ENCODE results near the gene CALML6. TPM values are rescaled to one million over a fixed set of nuclear protein-coding genes. Genes with fewer than 3 reads are reported as not detected.

CALML6 gene
- total RNA-seq, 4 donors from 2014 or later = 4.8 to 7.0 TPM; not detected in 2

DNA sequence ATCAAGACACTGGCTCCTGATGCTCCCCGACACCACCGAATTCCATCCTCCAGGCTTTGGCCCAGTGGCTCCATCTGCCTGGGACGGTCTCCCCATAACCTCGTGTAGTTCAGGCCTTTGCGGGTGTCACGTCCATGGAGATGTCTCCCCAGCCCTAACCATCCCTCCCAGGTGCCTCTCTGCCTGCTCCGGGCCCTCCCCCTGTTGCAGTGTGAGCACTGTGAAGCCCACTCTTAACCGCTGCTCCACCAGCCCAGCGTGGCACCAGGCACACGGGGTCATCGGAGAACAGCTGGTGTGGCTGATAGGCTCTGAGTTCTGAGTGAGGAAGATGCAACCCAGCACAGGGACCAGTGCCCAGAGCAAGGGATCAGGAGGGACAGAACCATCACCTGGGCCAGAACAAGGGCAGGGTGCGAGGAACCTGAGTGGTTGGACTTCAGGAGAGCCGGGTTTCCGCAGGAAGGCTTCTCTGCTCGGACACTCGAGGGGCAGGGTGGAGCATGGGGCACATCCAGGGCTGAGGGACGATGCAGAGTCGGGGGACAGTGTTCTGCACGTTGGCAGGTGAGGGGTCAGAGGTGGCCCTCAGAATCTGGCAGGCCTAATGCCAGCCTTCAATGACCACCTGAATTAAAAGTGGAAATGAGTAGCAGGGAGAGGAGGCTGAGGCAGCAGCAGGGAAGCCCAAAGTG, 21.6 kb upstream of the CALML6 start:
- TF ChIP-seq POLR2A (IDR thresholded peaks at IDR 0.05) = no peak
- intact Hi-C loops (cut with DNase I; ENCODE audit: low total_unique reads) (loop anchor here (5.0 kb wide), 1 partner anchor 36 kb away; no protein-coding TSS in a partner anchor), in situ Hi-C loops (cut with MboI; ENCODE audit: low sequenced_read_pairs in 4 of 4) (loop anchor here in 1 of 4 donors (25.0 kb wide), 1 partner anchor 131 kb away; no protein-coding TSS in a partner anchor)
- DNase-seq (no peak), ATAC-seq (no peak)
- H3K27me3 ChIP-seq = no peaks in the 10 kb centered on the region
- H3K9me3 ChIP-seq = no peaks in the 10 kb centered on the region
- no peak overlapping the region for H3K4me3 ChIP-seq
- peak overlapping the region in 1 of 4 donors; percentile 10 for H3K27ac ChIP-seq
- no peaks in the 10 kb centered on the region for H3K36me3 ChIP-seq
- H3K4me1 ChIP-seq = peaks cover 36 to 40% of the 10 kb centered on the region in 2 donors

DNA sequence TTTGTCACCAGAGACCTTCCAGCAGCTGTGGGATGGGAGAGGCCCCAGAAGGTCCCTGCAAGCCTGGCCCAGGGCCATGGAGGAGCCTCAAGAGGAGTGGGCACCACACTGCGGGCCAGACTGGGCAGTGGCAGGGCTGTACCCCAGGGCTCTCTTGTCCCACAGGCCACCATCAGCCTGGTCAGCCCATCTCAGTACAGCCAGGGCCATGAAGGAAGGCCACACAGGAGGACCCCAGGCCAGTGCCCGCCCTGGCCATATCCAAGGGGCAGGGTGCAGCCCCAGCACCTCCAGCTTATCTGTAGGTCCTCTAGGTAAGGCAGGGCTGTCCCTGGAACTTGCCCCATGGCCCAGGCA, 21.1 kb upstream of the CALML6 start:
- in situ Hi-C loops (cut with MboI; ENCODE audit: low sequenced_read_pairs in 4 of 4) (loop anchor here in 1 of 4 donors (25.0 kb wide), 1 partner anchor 132 kb away; no protein-coding TSS in a partner anchor), intact Hi-C loops (cut with DNase I; ENCODE audit: low total_unique reads) (loop anchor here (5.0 kb wide), 1 partner anchor 37 kb away; no protein-coding TSS in a partner anchor)
- Histone ChIP-seq H3K4me1 (peaks cover 30 to 34% of the 10 kb centered on the region in 2 donors), H3K4me3 (no peak overlapping the region), H3K27ac (peak overlapping the region in 2 of 4 donors; percentile 14 to 61), H3K27me3 (no peaks in the 10 kb centered on the region), H3K36me3 (no peaks in the 10 kb centered on the region), H3K9me3 (no peaks in the 10 kb centered on the region)
- DNase-seq (no peak), ATAC-seq (no peak)
- no peak for TF ChIP-seq POLR2A (IDR thresholded peaks at IDR 0.05)
- TF ChIP-seq, protein P1, sequence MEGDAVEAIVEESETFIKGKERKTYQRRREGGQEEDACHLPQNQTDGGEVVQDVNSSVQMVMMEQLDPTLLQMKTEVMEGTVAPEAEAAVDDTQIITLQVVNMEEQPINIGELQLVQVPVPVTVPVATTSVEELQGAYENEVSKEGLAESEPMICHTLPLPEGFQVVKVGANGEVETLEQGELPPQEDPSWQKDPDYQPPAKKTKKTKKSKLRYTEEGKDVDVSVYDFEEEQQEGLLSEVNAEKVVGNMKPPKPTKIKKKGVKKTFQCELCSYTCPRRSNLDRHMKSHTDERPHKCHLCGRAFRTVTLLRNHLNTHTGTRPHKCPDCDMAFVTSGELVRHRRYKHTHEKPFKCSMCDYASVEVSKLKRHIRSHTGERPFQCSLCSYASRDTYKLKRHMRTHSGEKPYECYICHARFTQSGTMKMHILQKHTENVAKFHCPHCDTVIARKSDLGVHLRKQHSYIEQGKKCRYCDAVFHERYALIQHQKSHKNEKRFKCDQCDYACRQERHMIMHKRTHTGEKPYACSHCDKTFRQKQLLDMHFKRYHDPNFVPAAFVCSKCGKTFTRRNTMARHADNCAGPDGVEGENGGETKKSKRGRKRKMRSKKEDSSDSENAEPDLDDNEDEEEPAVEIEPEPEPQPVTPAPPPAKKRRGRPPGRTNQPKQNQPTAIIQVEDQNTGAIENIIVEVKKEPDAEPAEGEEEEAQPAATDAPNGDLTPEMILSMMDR (IDR thresholded peaks at IDR 0.05 in 4 of 5, conservative IDR thresholded peaks at IDR 0.05 in 1 of 5) = no peak

DNA sequence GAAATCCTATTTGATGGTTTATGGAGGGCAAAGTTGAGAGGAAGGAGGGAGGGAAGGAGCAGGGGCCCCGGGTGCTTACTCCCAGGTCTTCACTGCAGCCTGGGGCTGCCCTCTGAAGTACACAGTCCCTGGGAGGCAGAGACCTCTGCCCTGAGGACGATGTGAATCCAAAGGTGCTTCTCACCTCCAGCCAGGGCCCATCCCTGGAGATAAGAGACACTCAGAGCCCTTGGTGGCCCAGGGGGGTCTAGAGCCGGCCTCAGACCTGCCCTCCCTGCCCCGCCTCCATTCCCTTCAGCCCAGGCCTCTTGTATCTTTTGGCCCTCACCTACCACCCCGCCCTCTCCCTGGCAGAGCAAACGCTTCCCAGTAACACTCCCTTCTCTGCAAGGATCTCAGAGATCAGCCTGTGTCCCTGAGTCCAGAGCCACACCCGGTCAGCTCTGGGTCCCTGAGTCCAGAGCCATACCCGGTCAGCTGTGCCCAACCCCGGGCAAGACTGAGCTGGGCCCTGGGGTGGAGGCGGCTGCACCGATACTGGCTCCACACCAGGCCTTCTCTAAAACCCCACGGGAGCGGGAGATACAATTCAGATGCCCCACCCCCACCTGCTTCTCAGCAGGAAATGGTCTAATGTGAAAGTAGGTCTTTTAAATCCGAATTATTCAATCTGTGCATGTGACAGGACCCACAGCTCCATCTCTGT, 20.6 kb upstream of the CALML6 start:
- peak overlapping the region in 2 of 4 donors; percentile 14 to 61 for H3K27ac ChIP-seq
- no peaks in the 10 kb centered on the region for H3K27me3 ChIP-seq
- in situ Hi-C loops (cut with MboI; ENCODE audit: low sequenced_read_pairs in 4 of 4) = loop anchor here in 1 of 4 donors (25.0 kb wide), 1 partner anchor 132 kb away; no protein-coding TSS in a partner anchor
- intact Hi-C loops (cut with DNase I; ENCODE audit: low total_unique reads) = loop anchor here (5.0 kb wide), 1 partner anchor 37 kb away; no protein-coding TSS in a partner anchor
- TF ChIP-seq, protein P1 (IDR thresholded peaks at IDR 0.05 in 4 of 5, conservative IDR thresholded peaks at IDR 0.05 in 1 of 5) = no peak
- TF ChIP-seq POLR2A (IDR thresholded peaks at IDR 0.05) = no peak
- no peaks in the 10 kb centered on the region for H3K9me3 ChIP-seq
- H3K4me1 ChIP-seq = peaks cover 27 to 29% of the 10 kb centered on the region in 2 donors
- ATAC-seq (peak in 1 of 2 donors; percentile 22), DNase-seq (peak; percentile 47 to 55)
- H3K4me3 ChIP-seq = no peak overlapping the region
- no peaks in the 10 kb centered on the region for H3K36me3 ChIP-seq

DNA sequence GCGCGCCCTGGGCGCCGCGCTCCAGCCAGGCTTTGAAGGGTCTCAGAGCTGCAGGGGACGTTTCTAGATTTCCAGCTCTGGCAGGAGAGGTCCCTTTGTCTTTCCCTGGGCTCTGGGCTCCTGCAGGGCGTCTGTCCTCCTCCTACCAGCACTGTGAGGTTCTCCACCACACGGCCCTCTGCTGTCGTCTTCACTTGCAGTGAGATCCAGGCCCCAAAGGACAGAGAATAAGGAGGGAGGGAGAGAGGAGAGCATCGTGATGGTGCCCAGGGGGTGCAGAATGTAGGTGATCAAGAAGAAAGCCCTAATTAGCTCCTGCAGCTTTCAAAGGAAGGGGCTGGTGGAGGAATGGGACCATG, 20.0 kb upstream of the CALML6 start:
- intact Hi-C loops (cut with DNase I; ENCODE audit: low total_unique reads) = no loop called here
- no peak for TF ChIP-seq POLR2A (IDR thresholded peaks at IDR 0.05)
- Histone ChIP-seq H3K4me3 (no peak overlapping the region), H3K4me1 (peaks cover 26 to 27% of the 10 kb centered on the region in 2 donors), H3K27ac (peak overlapping the region in 2 of 4 donors; percentile 14 to 61), H3K36me3 (no peaks in the 10 kb centered on the region), H3K27me3 (no peaks in the 10 kb centered on the region), H3K9me3 (no peaks in the 10 kb centered on the region)
- in situ Hi-C loops (cut with MboI; ENCODE audit: low sequenced_read_pairs in 4 of 4) = loop anchor here in 1 of 4 donors (25.0 kb wide), 1 partner anchor 133 kb away; no protein-coding TSS in a partner anchor
- ATAC-seq (no peak), DNase-seq (no peak)

DNA sequence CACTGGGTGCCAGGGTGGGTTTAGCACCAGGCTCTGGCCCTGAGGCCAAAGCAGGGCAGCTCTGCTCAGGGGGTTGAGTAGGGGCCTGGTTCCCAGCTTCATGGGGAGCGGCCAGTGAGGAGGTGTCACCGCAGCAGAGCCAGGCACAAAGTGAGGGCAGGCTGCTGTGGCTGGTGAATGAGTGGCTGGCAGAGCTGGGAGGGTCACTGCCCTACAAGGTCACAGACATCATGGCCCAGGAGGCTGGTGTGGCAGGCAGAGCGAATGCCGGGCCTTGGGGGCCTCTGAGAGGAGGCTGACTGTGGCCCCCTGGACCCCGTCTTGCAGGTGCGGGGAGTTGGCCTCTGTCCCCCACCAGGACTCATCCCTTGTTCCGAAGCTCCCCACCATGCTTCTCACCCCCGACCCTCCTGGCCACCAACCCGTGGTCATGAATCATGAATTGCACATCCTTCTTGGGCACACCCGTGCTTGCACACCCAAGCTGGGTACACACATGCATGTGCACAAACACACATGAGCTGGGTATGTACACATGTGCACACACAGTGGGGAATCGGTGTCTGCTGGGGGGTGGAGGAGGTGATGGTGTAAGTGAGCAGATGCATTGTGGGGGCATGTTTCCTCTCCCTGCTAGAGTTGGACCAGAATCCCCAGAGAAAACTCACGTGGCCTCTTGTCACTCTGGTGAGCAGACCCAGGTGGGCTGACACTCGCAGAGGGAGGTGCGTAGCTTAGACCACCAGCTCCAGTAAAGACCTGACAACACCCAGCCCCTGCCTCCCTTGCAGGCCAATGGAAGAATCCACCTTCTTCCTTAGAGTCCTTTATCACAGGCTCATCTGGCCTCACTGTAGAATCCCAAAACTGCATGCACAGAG, 19.4 kb upstream of the CALML6 start:
- Histone ChIP-seq H3K27ac (no peak overlapping the region), H3K36me3 (no peaks in the 10 kb centered on the region), H3K4me1 (peaks cover 26 to 27% of the 10 kb centered on the region in 2 donors), H3K4me3 (no peak overlapping the region), H3K9me3 (no peaks in the 10 kb centered on the region), H3K27me3 (no peaks in the 10 kb centered on the region)
- TF ChIP-seq POLR2A (IDR thresholded peaks at IDR 0.05) = no peak
- TF ChIP-seq, protein P1 (IDR thresholded peaks at IDR 0.05 in 4 of 5, conservative IDR thresholded peaks at IDR 0.05 in 1 of 5) = no peak
- in situ Hi-C loops (cut with MboI; ENCODE audit: low sequenced_read_pairs in 4 of 4) = loop anchor here in 1 of 4 donors (25.0 kb wide), 1 partner anchor 133 kb away; no protein-coding TSS in a partner anchor
- intact Hi-C loops (cut with DNase I; ENCODE audit: low total_unique reads) = no loop called here
- DNase-seq (no peak), ATAC-seq (no peak)

Data from gastrocnemius medialis (tissue), 4 donors.